ENCODE measurements around the gene LRP11. TPM values are rescaled to one million over a fixed set of nuclear protein-coding genes. Genes with fewer than 3 reads are reported as not detected.
A peak's percentile ranks its signal among the peaks of the same experiment; 100 is the strongest.

The LRP11 gene
- total RNA-seq, 4 donors from 2014 or later, result 14.1 to 41.8 (median 31.7) TPM

DNA sequence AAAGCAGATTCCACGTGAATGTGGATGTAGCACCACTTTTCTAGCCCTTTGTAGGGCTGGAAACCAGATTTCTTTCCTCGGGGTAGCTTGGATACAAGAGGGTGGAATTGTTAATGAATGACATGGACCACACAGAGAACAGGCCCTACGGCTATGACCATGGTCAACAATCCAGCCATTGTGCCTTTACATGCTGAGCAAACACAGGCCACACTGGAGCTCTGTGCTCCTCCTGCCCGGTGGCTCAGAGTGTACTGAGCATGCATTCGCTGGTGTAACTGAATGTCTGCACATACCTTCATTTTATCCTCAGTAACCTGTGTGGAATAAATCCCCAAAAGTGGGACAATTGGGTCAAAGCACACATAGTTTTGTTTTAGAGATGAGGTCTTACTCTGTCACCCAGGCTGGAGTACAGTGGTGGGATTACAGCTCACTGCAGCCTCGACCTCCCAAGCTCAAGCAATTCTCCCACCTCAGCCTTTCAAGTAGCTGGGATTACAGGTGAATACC is 32.8 kb downstream of the LRP11 start:
- Histone ChIP-seq H3K36me3 (peaks cover 0 to 37% (median 2%) of the 10 kb centered on the region in 3 donors), H3K4me1 (peaks cover 0 to 19% (median 3%) of the 10 kb centered on the region in 4 donors), H3K4me3 (peak overlapping the region in 3 of 4 donors; percentile 24 to 27 (median 25)), H3K27ac (peak overlapping the region; percentile 18 to 89 (median 56)), H3K27me3 (no peaks in the 10 kb centered on the region), H3K9me3 (no peaks in the 10 kb centered on the region)
- DNase-seq (ENCODE audit: low spot score in 2 of 2), result no peak
- WGBS, 2 donors, result 49 to 51% methylated on average over 6 of the region's 6 CpGs
- TF ChIP-seq, protein P1, sequence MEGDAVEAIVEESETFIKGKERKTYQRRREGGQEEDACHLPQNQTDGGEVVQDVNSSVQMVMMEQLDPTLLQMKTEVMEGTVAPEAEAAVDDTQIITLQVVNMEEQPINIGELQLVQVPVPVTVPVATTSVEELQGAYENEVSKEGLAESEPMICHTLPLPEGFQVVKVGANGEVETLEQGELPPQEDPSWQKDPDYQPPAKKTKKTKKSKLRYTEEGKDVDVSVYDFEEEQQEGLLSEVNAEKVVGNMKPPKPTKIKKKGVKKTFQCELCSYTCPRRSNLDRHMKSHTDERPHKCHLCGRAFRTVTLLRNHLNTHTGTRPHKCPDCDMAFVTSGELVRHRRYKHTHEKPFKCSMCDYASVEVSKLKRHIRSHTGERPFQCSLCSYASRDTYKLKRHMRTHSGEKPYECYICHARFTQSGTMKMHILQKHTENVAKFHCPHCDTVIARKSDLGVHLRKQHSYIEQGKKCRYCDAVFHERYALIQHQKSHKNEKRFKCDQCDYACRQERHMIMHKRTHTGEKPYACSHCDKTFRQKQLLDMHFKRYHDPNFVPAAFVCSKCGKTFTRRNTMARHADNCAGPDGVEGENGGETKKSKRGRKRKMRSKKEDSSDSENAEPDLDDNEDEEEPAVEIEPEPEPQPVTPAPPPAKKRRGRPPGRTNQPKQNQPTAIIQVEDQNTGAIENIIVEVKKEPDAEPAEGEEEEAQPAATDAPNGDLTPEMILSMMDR (IDR thresholded peaks at IDR 0.05), result no peak
- peak in 1 of 2 donors; percentile 14 for TF ChIP-seq EP300 (IDR thresholded peaks at IDR 0.05)
- TF ChIP-seq POLR2A (IDR thresholded peaks at IDR 0.05), result no peak

DNA sequence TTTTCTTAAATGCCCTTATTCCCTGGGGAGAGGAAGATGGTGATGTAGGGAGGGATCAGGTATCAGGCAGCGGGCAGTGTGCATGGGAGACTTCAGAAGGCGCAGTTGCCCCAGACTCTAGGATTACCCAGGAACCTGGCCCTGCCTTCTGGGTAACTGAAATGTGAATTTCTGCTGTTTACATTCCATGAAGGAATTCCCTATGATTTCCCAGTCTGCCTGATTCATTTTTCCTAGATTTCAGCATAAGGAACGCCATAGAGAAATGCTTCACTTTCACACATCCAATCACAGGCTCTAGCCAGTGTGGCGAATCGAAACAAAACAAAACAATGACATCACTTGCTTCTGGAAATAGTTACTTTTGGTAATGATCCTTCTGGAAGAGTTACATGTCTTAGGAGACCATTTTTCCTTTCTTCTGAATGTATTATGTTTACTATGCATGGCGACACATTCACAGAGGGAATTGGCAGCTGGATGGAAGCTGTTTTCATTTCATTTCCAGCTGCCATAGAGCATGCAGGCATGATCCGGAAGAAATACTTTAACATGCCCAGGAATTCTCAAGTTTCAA is 33.3 kb downstream of the LRP11 start:
- H3K9me3 ChIP-seq, result no peaks in the 10 kb centered on the region
- DNase-seq (ENCODE audit: low spot score in 2 of 2), result no peak
- WGBS, 2 donors, result 41 to 45% methylated on average over 7 of the region's 7 CpGs
- no peaks in the 10 kb centered on the region for H3K27me3 ChIP-seq
- H3K27ac ChIP-seq, result peak overlapping the region; percentile 18 to 89 (median 56)
- peaks cover 0 to 37% (median 2%) of the 10 kb centered on the region in 3 donors for H3K36me3 ChIP-seq
- H3K4me3 ChIP-seq, result peak overlapping the region in 3 of 4 donors; percentile 24 to 27 (median 25)
- peaks cover 0 to 19% (median 3%) of the 10 kb centered on the region in 4 donors for H3K4me1 ChIP-seq
- TF ChIP-seq EP300 (IDR thresholded peaks at IDR 0.05) (no peak), POLR2A (IDR thresholded peaks at IDR 0.05) (no peak)
- TF ChIP-seq, protein P1 (IDR thresholded peaks at IDR 0.05), result no peak

DNA sequence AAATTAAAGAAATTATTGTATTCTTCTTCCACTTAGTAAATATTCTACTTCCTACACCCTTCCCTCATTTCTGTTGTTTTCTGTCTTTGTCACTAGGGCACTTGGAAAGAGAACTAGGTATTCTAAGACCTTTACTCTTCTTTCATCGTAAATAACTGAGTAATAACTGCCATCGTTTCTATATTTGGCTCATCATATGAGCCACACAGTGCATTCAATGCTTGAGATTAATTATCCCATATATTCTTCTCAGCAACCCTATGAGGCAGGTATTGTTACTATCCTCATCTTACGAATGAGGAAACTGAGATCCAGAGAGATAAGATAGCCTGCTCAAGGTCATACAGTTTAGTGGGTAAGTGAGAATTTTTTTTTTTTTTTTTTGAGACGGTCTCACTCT is 38.9 kb downstream of the LRP11 start:
- Histone ChIP-seq H3K36me3 (peaks cover 0 to 69% (median 0%) of the 10 kb centered on the region in 3 donors), H3K9me3 (no peaks in the 10 kb centered on the region), H3K4me1 (peaks cover 0 to 2% (median 0%) of the 10 kb centered on the region in 4 donors), H3K4me3 (no peak overlapping the region), H3K27me3 (no peaks in the 10 kb centered on the region), H3K27ac (no peak overlapping the region)
- 87 to 88% methylated on average over 4 of the region's 4 CpGs for WGBS, 2 donors
- no peak for DNase-seq (ENCODE audit: low spot score in 2 of 2)
- TF ChIP-seq EP300 (IDR thresholded peaks at IDR 0.05), result no peak
- no peak for TF ChIP-seq POLR2A (IDR thresholded peaks at IDR 0.05)
- TF ChIP-seq, protein P1 (IDR thresholded peaks at IDR 0.05), result no peak

DNA sequence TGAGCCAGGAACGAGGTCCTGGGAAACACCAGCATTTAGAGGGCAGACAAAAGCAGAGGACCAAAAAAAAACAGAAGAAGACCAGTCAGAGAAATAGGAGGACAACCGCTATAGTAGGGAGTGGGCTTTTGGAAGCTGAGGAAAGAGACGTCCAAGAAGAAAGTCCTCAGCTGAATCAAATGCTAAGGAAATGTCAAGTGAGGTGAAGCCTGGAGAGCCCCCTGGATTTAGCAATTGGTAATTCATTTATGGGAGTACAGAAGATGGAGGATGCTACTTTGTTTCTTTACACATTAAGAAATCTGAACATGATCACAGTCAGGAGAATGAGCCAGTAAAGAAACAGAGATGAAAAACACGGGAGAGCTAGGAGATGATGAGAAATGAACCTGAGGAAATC is 41.1 kb downstream of the LRP11 start:
- H3K36me3 ChIP-seq, result peaks cover 0 to 58% (median 0%) of the 10 kb centered on the region in 3 donors
- WGBS, 2 donors, result 70 to 74% methylated on average over 4 of the region's 4 CpGs

DNA sequence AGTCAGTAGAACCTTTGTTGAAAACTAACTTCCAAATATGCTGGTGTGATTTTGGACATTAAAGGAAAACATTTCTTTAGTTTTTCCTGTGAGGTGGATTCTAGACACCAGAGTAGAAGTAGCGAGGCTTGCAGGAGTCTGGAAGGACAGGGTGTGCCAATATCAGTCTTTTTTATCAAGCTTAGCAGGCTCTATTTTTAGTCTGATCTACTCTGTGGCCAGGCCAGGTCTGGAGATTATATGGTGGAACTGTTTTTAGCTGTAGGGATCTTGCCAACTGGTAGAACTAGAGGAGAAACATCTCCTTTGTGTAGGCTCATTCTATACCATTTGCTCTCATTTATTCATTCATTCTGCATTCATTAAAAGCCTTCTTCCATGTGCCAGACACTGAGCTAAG is 42.7 kb downstream of the LRP11 start:
- WGBS, 2 donors, result 93 to 96% methylated on average over 1 of the region's 1 CpG

More for the DNA sequence above, 41.1 kb downstream of the LRP11 start:
- TF ChIP-seq, protein P1 (IDR thresholded peaks at IDR 0.05), result no peak
- TF ChIP-seq EP300 (IDR thresholded peaks at IDR 0.05) (no peak), POLR2A (IDR thresholded peaks at IDR 0.05) (no peak)
- no peak for DNase-seq (ENCODE audit: low spot score in 2 of 2)
- no peak overlapping the region for H3K27ac ChIP-seq
- H3K27me3 ChIP-seq, result no peaks in the 10 kb centered on the region
- H3K4me3 ChIP-seq, result no peak overlapping the region
- H3K4me1 ChIP-seq, result no peaks in the 10 kb centered on the region
- no peaks in the 10 kb centered on the region for H3K9me3 ChIP-seq

More for the DNA sequence above, 42.7 kb downstream of the LRP11 start:
- no peaks in the 10 kb centered on the region for H3K27me3 ChIP-seq
- TF ChIP-seq, protein P1 (IDR thresholded peaks at IDR 0.05), result no peak
- no peak for TF ChIP-seq EP300 (IDR thresholded peaks at IDR 0.05)
- TF ChIP-seq POLR2A (IDR thresholded peaks at IDR 0.05), result no peak
- H3K4me3 ChIP-seq, result no peak overlapping the region
- H3K27ac ChIP-seq, result no peak overlapping the region
- no peaks in the 10 kb centered on the region for H3K4me1 ChIP-seq
- peaks cover 0 to 53% (median 0%) of the 10 kb centered on the region in 3 donors for H3K36me3 ChIP-seq
- no peaks in the 10 kb centered on the region for H3K9me3 ChIP-seq
- DNase-seq (ENCODE audit: low spot score in 2 of 2), result no peak
